Measurements from ENCODE around the gene PPP1R26.

PPP1R26 gene

GRCh38 chr9:135521608-135522095 is 42.1 kb downstream of the PPP1R26 start:
- TF ChIP-seq CTCF (conservative IDR thresholded peaks at IDR 0.05; ENCODE audit: control insufficient read depth, insufficient read depth, low read depth, low read length): no peak
- no peak overlapping the region for H3K4me3 ChIP-seq (ENCODE audit: control insufficient read depth, low read depth, low read length)
- no peak for DNase-seq (ENCODE audit: low read depth)

- DNase-seq (ENCODE audit: low read depth): no peak
- no peak overlapping the region for H3K4me3 ChIP-seq (ENCODE audit: control insufficient read depth, low read depth, low read length)
- TF ChIP-seq CTCF (conservative IDR thresholded peaks at IDR 0.05; ENCODE audit: control insufficient read depth, insufficient read depth, low read depth, low read length): no peak
Measured at GRCh38 chr9:135522137-135522877, 42.7 kb downstream of the PPP1R26 start.

GRCh38 chr9:135522931-135523330 is 43.3 kb downstream of the PPP1R26 start:
- H3K4me3 ChIP-seq (ENCODE audit: control insufficient read depth, low read depth, low read length): no peak overlapping the region
- DNase-seq (ENCODE audit: low read depth): no peak
- TF ChIP-seq CTCF (conservative IDR thresholded peaks at IDR 0.05; ENCODE audit: control insufficient read depth, insufficient read depth, low read depth, low read length): no peak

- no peak for TF ChIP-seq CTCF (conservative IDR thresholded peaks at IDR 0.05; ENCODE audit: control insufficient read depth, insufficient read depth, low read depth, low read length)
- DNase-seq (ENCODE audit: low read depth): no peak
- no peak overlapping the region for H3K4me3 ChIP-seq (ENCODE audit: control insufficient read depth, low read depth, low read length)
Measured at GRCh38 chr9:135523521-135524129, 44.0 kb downstream of the PPP1R26 start.

GRCh38 chr9:135524130-135524861 is 44.7 kb downstream of the PPP1R26 start:
- no peak for TF ChIP-seq CTCF (conservative IDR thresholded peaks at IDR 0.05; ENCODE audit: control insufficient read depth, insufficient read depth, low read depth, low read length)
- no peak for DNase-seq (ENCODE audit: low read depth)
- H3K4me3 ChIP-seq (ENCODE audit: control insufficient read depth, low read depth, low read length): no peak overlapping the region

- DNase-seq (ENCODE audit: low read depth): no peak
- H3K4me3 ChIP-seq (ENCODE audit: control insufficient read depth, low read depth, low read length): no peak overlapping the region
- no peak for TF ChIP-seq CTCF (conservative IDR thresholded peaks at IDR 0.05; ENCODE audit: control insufficient read depth, insufficient read depth, low read depth, low read length)
Measured at GRCh38 chr9:135525241-135526088, 45.9 kb downstream of the PPP1R26 start.
